HUES64 (cell line): Measurements from ENCODE around the gene RUVBL2.

ENCODE experiments used
- H3K27ac ChIP-seq: 2 replicates; pipeline ENCODE4 v1.7.0; 2013; ENCODE audit warnings: low read depth, low read length, inconsistent platforms
- H3K27me3 ChIP-seq: 2 replicates; pipeline ENCODE4 v1.6.1; 2013; ENCODE audit warnings: mild to moderate bottlenecking, low read length; ENCODE audit not compliant: insufficient read depth
- H3K36me3 ChIP-seq: 2 replicates; pipeline ENCODE4 v1.6.1; 2013; ENCODE audit warnings: mild to moderate bottlenecking, low read length; ENCODE audit not compliant: insufficient read depth
- H3K4me1 ChIP-seq: 2 replicates; pipeline ENCODE4 v1.6.1; 2013; ENCODE audit warnings: mild to moderate bottlenecking, low read length, moderate library complexity; ENCODE audit not compliant: insufficient read depth
- H3K4me3 ChIP-seq: 2 replicates; pipeline ENCODE4 v1.5.1; 2013; ENCODE audit warnings: mild to moderate bottlenecking, low read length, moderate library complexity
- H3K9ac ChIP-seq: 2 replicates; pipeline ENCODE4 v1.6.1; 2013; ENCODE audit warnings: mild to moderate bottlenecking, low read depth, low read length
- H3K9me3 ChIP-seq: 2 replicates; pipeline ENCODE4 v1.6.1; 2013; ENCODE audit warnings: low read depth, low read length; ENCODE audit not compliant: insufficient read depth
- WGBS: fragments of 150-250, 120-280 bp; methylation state at CpG from one replicate; pipeline ENCODE4 v1.1.7; 2013; ENCODE audit warnings: missing lambda C conversion rate; 5-methylcytosine and 5-hydroxymethylcytosine counted together

RUVBL2 gene

DNA sequence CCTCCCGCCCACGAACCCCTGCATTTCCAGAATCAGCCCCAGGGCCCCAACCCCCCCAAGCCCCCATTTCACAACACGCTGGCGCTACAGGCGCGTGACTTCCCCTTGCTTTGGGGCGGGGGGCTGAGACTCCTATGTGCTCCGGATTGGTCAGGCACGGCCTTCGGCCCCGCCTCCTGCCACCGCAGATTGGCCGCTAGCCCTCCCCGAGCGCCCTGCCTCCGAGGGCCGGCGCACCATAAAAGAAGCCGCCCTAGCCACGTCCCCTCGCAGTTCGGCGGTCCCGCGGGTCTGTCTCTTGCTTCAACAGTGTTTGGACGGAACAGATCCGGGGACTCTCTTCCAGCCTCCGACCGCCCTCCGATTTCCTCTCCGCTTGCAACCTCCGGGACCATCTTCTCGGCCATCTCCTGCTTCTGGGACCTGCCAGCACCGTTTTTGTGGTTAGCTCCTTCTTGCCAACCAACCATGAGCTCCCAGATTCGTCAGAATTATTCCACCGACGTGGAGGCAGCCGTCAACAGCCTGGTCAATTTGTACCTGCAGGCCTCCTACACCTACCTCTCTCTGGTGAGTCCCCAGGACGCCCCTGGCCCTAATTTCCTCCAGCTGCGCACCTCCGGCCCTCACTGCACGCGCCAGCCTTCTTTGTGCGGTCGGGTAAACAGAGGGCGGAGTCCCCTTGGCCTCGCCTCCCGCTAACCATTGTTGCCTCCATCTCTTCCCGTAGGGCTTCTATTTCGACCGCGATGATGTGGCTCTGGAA, 28.5 kb upstream of the RUVBL2 start, which contains the start of gene FTL:
Gene FTL (plus strand): TSS at position 270 of the 766 bp plus-strand sequence. CDS start 199 bp downstream, at position 469.
- Histone ChIP-seq H3K9ac (peak within 1 kb of the TSS; percentile 92), H3K4me3 (peak within 1 kb of the TSS; percentile 77), H3K27me3 (no peaks in the 10 kb centered on the region), H3K4me1 (peaks cover 19% of the 10 kb centered on the region), H3K9me3 (no peaks in the 10 kb centered on the region), H3K27ac (peak within 1 kb of the TSS; percentile 91), H3K36me3 (peaks cover 42% of the 10 kb centered on the region)
- WGBS, result under 1% methylated on average over 50 of the region's 52 CpGs

DNA sequence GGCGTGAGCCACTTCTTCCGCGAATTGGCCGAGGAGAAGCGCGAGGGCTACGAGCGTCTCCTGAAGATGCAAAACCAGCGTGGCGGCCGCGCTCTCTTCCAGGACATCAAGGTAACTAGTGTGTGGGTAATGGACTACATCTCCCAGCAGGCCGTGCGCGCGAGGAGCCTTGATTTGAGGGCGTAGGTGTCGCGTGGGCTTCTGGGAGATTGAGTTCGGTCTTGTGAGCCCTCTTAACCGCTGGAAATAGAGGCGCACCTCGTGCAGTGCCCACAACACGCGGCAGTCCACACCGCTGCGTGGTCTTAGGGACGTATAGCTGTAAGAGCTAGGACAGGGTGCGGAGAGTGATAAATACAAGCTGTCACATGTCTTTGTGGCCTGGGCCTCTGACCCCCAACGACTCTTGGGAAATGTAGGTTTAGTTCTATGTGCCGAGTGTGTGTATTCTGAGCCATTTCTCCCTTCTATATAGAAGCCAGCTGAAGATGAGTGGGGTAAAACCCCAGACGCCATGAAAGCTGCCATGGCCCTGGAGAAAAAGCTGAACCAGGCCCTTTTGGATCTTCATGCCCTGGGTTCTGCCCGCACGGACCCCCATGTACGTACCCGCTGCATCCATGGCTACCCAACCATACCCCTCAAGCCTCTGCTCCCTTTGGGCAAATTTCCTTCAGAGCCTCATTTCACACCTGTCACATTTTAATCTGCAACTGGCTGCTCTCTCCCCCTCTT, 27.7 kb upstream of the RUVBL2 start:
- Histone ChIP-seq H3K9me3 (no peaks in the 10 kb centered on the region), H3K27me3 (no peaks in the 10 kb centered on the region), H3K27ac (peak overlapping the region; percentile 72), H3K4me3 (peak overlapping the region; percentile 77), H3K9ac (peak overlapping the region; percentile 92), H3K36me3 (peaks cover 41% of the 10 kb centered on the region), H3K4me1 (peaks cover 19% of the 10 kb centered on the region)
- 13% methylated on average over 36 of the region's 36 CpGs for WGBS

DNA sequence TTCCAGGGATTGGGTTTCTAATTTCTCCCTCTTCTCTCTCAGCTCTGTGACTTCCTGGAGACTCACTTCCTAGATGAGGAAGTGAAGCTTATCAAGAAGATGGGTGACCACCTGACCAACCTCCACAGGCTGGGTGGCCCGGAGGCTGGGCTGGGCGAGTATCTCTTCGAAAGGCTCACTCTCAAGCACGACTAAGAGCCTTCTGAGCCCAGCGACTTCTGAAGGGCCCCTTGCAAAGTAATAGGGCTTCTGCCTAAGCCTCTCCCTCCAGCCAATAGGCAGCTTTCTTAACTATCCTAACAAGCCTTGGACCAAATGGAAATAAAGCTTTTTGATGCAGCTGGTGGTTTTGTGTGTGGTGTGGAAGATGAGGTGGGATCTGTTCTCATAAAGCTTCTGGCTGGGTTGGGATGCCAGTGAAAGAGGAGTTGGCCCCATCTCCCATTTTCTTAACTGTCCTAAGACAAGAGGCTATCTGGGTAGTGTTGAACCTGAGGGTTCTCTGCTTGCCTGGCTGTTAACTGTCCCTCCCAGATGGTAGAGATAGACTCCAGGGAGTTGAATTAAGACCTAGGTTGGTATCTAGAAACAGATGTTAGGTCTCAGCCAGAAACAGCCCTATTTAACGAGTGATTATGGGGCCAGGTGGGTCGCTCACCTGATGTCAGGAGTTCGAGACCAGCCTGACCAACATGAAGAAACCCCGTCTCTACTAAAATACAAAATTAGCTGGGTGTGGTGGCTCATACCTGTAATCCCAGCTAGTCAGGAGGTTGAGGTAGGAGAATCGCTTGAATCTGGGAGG, 26.9 kb upstream of the RUVBL2 start:
- H3K27ac ChIP-seq, result 0 out of 2 replicates have a peak overlapping the region, but pooled peaks have one; percentile 31
- peaks cover 19% of the 10 kb centered on the region for H3K4me1 ChIP-seq

DNA sequence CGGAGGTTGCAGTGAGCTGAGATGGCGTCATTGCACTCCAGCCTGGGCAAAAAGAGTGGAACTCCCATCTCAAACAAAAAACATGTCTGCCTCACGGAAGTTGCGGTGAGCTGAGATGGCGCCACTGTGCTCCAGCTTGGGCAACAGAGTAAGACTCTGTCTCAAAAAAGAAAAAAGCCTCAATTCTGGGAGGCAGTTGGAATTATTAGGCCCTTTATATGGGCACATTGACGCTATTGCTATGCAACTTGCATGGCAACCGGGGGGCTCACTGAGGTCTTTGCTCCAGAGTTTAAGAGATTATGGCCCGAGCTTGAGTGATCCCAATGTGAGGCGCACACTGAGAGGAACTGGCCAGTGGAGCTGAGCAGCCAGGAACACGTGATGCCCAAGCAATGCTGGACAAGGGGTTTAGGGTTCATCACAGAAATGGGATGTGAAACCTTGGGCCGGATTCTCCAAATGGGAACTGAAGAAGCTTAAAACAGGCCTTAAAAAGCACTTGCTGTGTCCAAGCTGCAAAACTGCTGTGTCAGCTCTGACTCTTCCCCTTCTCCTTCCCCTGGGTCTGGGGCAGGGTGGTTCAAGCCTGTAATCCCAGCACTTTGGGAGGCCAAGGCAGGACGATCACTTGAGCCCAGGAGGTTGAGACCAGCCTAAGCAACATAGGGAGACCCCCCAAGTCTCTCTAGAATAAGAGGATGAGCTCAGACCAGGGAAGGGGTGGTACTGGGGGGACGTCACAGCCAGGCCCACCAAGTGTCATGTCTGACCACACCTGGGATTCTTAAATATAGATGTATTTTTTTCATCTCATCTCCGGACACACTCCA, 26.1 kb upstream of the RUVBL2 start:
- Histone ChIP-seq H3K27me3 (no peaks in the 10 kb centered on the region), H3K4me3 (no peak overlapping the region), H3K4me1 (peaks cover 19% of the 10 kb centered on the region), H3K9ac (no peak overlapping the region), H3K27ac (peak overlapping the region; percentile 5; the same call in 1 of the 2 replicates), H3K9me3 (no peaks in the 10 kb centered on the region), H3K36me3 (peaks cover 40% of the 10 kb centered on the region)
- 93% methylated on average over 12 of the region's 14 CpGs for WGBS

More for the DNA sequence above, 26.9 kb upstream of the RUVBL2 start:
- no peak overlapping the region; the same call in 1 of the 2 replicates for H3K9ac ChIP-seq
- no peaks in the 10 kb centered on the region for H3K9me3 ChIP-seq
- WGBS, result 88% methylated on average over 10 of the region's 10 CpGs
- H3K27me3 ChIP-seq, result no peaks in the 10 kb centered on the region
- H3K36me3 ChIP-seq, result peaks cover 39% of the 10 kb centered on the region
- peak overlapping the region; percentile 77 for H3K4me3 ChIP-seq

DNA sequence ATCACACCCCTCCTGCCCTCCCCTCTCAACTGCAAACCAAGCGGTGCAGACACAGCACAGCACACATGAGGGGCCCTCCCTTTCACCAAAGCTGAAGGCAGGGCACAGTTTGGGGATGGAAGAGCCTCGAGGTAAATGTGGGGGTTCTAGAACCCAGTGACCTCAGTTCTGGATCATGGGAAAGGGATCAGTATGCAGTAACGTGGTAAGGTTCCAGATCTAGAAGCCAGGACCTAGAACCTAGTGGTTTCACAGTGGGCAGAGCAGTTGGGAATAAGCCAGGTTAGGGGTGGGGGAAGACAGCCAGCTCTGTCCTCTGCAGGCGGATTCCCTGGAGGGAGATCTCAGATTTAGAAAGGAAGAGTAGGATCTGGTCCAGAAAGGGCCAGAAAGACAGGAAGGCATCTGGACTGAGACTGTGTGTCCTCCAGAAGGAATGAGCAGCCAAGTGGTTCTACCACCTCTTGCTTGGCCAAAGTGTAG, 25.5 kb upstream of the RUVBL2 start:
- Histone ChIP-seq H3K4me3 (no peak overlapping the region), H3K9me3 (no peaks in the 10 kb centered on the region), H3K4me1 (peaks cover 17% of the 10 kb centered on the region), H3K27me3 (no peaks in the 10 kb centered on the region), H3K9ac (no peak overlapping the region), H3K36me3 (peaks cover 46% of the 10 kb centered on the region), H3K27ac (no peak overlapping the region)
- 92% methylated on average over 4 of the region's 4 CpGs for WGBS

DNA sequence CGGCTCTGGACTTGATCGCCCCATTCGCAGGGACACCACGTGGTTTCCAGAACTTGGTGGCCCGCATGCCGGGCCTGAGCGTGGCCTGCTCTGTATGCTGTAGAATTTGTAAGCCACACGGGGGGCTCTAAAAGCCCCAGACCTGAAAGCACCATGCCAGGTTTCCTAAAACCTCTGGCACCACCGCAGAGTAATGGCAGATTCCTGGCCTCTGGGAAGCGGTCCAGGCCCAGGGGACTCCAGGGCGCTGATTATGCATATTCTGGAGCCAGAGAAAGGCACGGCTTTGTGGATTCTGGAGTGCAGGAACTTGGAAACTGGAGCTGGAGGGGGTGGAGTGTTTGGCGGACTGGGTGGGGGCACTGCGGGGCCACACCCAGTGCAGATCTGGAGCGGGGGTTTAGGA, 24.9 kb upstream of the RUVBL2 start:
- 95% methylated on average over 15 of the region's 15 CpGs for WGBS
- H3K4me1 ChIP-seq, result peaks cover 12% of the 10 kb centered on the region
- no peak overlapping the region for H3K9ac ChIP-seq
- H3K27me3 ChIP-seq, result no peaks in the 10 kb centered on the region
- no peak overlapping the region for H3K4me3 ChIP-seq
- H3K27ac ChIP-seq, result no peak overlapping the region
- peaks cover 50% of the 10 kb centered on the region for H3K36me3 ChIP-seq
- H3K9me3 ChIP-seq, result no peaks in the 10 kb centered on the region

DNA sequence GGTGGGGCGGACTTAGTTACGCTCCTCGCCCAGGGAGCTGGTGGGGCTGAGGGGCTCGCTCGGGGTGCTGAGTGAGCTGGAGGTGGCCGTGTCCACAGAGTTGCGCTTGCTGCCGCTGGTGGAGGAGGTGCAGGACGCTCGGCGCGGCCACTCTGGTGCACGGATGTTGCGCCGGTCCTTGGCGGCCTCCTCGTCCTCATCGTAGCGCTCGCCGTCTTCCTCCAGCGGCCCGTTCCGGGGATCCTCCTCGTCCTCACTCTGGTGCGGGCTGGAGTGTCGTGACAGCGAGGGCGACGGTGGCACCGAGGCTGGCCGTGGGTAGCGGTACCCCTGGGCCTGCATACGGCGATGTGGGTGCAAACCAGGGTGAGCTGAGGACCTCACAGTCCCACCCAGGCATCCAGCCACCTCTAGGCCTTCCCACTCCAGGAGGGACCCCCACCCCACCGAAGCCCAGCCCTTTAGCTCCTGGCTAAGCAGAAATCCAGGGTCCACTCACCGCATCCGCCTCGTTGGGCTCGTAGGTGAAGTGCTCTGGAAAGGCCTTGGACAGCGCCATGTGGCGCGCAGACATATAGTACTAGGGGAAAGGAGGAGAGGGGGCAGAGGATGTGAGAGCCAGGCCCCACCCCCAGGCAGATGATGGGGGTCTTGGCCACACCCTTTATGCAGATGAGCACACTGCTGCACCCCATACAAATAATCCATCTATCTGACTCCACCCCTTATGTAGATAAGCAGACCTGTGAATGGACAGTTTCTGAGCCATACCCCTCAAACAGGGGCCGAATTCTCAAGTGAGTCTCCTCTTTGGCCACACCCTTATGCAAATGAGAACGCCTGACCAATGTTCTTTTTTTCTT, 24.2 kb upstream of the RUVBL2 start:
- WGBS, result 95% methylated on average over 45 of the region's 45 CpGs
- Histone ChIP-seq H3K4me3 (no peak overlapping the region), H3K27ac (no peak overlapping the region), H3K9me3 (no peaks in the 10 kb centered on the region), H3K9ac (no peak overlapping the region), H3K4me1 (peaks cover 5% of the 10 kb centered on the region), H3K27me3 (no peaks in the 10 kb centered on the region), H3K36me3 (peaks cover 57% of the 10 kb centered on the region)

DNA sequence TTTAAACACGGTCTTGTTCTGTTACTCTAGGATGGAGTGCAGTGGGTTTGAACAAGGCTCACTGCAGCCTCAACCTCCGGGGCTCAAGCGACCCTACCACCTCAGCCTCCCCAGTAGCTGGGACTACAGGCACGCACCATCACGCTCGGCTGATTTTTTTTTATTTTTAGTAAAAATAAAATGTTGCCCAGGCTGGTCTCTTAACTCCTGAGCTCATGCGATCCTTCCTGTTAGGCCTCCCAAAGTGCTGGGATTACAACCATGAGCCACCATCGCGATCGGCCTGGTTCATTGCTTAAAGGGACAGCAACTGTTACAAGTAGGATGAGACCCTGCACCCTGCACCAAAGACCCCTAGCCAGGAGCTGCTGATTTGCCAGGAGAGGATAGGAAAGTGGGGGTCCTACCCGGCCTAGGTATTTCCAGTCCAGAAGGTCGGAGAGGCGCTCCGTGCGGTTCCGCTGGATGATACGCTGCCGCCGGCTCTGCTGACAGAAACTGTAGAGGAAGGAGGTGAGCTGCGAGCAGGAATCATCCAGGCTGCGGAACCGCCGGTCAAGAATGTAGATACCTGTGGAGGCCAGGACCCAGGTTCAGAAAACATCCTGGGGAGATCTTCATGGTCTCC, 23.4 kb upstream of the RUVBL2 start:
- Histone ChIP-seq H3K4me3 (no peak overlapping the region), H3K9me3 (no peaks in the 10 kb centered on the region), H3K27me3 (no peaks in the 10 kb centered on the region), H3K27ac (no peak overlapping the region), H3K4me1 (0 out of 2 replicates have a peak, but pooled peaks cover 3% of the 10 kb centered on the region), H3K9ac (no peak overlapping the region), H3K36me3 (peaks cover 61% of the 10 kb centered on the region)
- WGBS, result 94% methylated on average over 23 of the region's 23 CpGs

DNA sequence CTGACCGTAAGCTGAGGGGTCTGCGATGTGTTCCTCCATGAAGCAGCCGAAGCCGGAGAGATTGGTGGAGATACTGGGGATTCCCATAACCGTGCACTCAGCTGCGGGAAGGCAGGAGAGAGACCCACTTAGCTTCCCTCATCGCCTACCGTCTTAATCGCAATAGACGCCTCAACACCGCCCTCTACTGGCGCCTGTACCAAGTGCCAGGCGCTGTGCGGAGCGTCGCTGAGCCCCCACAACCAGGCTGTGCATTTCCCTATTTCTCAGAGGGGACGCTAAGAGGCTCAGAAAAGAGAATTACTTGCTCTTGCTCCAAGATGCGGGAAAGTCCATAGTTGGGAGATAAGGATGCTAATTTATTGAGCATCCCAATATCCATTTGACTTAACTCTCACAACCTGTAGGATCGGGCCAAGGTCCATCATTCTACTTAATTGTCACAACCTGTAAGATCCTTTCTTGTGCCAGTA, 22.7 kb upstream of the RUVBL2 start:
- Histone ChIP-seq H3K9me3 (no peaks in the 10 kb centered on the region), H3K9ac (no peak overlapping the region), H3K27ac (no peak overlapping the region), H3K4me3 (no peak overlapping the region), H3K4me1 (0 out of 2 replicates have a peak, but pooled peaks cover 3% of the 10 kb centered on the region), H3K36me3 (peaks cover 59% of the 10 kb centered on the region), H3K27me3 (no peaks in the 10 kb centered on the region)
- 26% methylated on average over 18 of the region's 19 CpGs for WGBS
